ENCODE results near the gene LMBR1.
"Not testable (repeated sequence)": the region's sequence is repeated elsewhere in the genome, so short reads cannot be mapped to it uniquely, and the experiment has no call there.

LMBR1 gene

GRCh38 chr7:156656598-156656997 is 236.4 kb downstream of the LMBR1 start:
- no peaks in the 10 kb centered on the region for H3K9me3 ChIP-seq (ENCODE audit: control insufficient read depth in 1 of 2, low read length in 2 of 2)
- no peak overlapping the region for H3K27ac ChIP-seq (ENCODE audit: low read depth, low read length)
- no peaks in the 10 kb centered on the region for H3K4me1 ChIP-seq (ENCODE audit: control insufficient read depth in 1 of 2, insufficient read depth in 2 of 2, low read length in 2 of 2)
- H3K27me3 ChIP-seq (ENCODE audit: control insufficient read depth in 1 of 2, insufficient read depth in 2 of 2, low read length in 2 of 2), result no peaks in the 10 kb centered on the region
- H3K4me3 ChIP-seq (ENCODE audit: low read depth in 1 of 2, low read length in 2 of 2), result no peak overlapping the region
- H3K9ac ChIP-seq (ENCODE audit: low read depth in 1 of 2, low read length in 2 of 2), result no peak overlapping the region
- H3K36me3 ChIP-seq (ENCODE audit: control insufficient read depth in 1 of 2, insufficient read depth in 2 of 2, low read length in 2 of 2), result no peaks in the 10 kb centered on the region

- Histone ChIP-seq H3K27me3 (ENCODE audit: control insufficient read depth in 1 of 2, insufficient read depth in 2 of 2, low read length in 2 of 2) (no peaks in the 10 kb centered on the region), H3K4me1 (ENCODE audit: control insufficient read depth in 1 of 2, insufficient read depth in 2 of 2, low read length in 2 of 2) (no peaks in the 10 kb centered on the region), H3K36me3 (ENCODE audit: control insufficient read depth in 1 of 2, insufficient read depth in 2 of 2, low read length in 2 of 2) (no peaks in the 10 kb centered on the region), H3K9ac (ENCODE audit: low read depth in 1 of 2, low read length in 2 of 2) (no peak overlapping the region), H3K4me3 (ENCODE audit: low read depth in 1 of 2, low read length in 2 of 2) (no peak overlapping the region), H3K9me3 (ENCODE audit: control insufficient read depth in 1 of 2, low read length in 2 of 2) (no peaks in the 10 kb centered on the region), H3K27ac (ENCODE audit: low read depth, low read length) (no peak overlapping the region)
Measured at GRCh38 chr7:156655983-156656382, 237.0 kb downstream of the LMBR1 start.

- H3K4me1 ChIP-seq (ENCODE audit: control insufficient read depth in 1 of 2, insufficient read depth in 2 of 2, low read length in 2 of 2), result no peaks in the 10 kb centered on the region
- H3K27ac ChIP-seq (ENCODE audit: low read depth, low read length), result no peak overlapping the region
- H3K27me3 ChIP-seq (ENCODE audit: control insufficient read depth in 1 of 2, insufficient read depth in 2 of 2, low read length in 2 of 2), result no peaks in the 10 kb centered on the region
- H3K4me3 ChIP-seq (ENCODE audit: low read depth in 1 of 2, low read length in 2 of 2), result no peak overlapping the region
- no peak overlapping the region for H3K9ac ChIP-seq (ENCODE audit: low read depth in 1 of 2, low read length in 2 of 2)
- H3K9me3 ChIP-seq (ENCODE audit: control insufficient read depth in 1 of 2, low read length in 2 of 2), result no peaks in the 10 kb centered on the region
- H3K36me3 ChIP-seq (ENCODE audit: control insufficient read depth in 1 of 2, insufficient read depth in 2 of 2, low read length in 2 of 2), result no peaks in the 10 kb centered on the region
Measured at GRCh38 chr7:156655251-156655650, 237.7 kb downstream of the LMBR1 start.

- Histone ChIP-seq H3K27me3 (ENCODE audit: control insufficient read depth in 1 of 2, insufficient read depth in 2 of 2, low read length in 2 of 2) (no peaks in the 10 kb centered on the region), H3K36me3 (ENCODE audit: control insufficient read depth in 1 of 2, insufficient read depth in 2 of 2, low read length in 2 of 2) (no peaks in the 10 kb centered on the region), H3K9ac (ENCODE audit: low read depth in 1 of 2, low read length in 2 of 2) (no peak overlapping the region), H3K9me3 (ENCODE audit: control insufficient read depth in 1 of 2, low read length in 2 of 2) (no peaks in the 10 kb centered on the region), H3K4me1 (ENCODE audit: control insufficient read depth in 1 of 2, insufficient read depth in 2 of 2, low read length in 2 of 2) (no peaks in the 10 kb centered on the region), H3K4me3 (ENCODE audit: low read depth in 1 of 2, low read length in 2 of 2) (no peak overlapping the region), H3K27ac (ENCODE audit: low read depth, low read length) (no peak overlapping the region)
Measured at GRCh38 chr7:156654511-156655234, 238.3 kb downstream of the LMBR1 start.

GRCh38 chr7:156652886-156653568 is 240.0 kb downstream of the LMBR1 start:
- Histone ChIP-seq H3K9ac (ENCODE audit: low read depth in 1 of 2, low read length in 2 of 2) (no peak overlapping the region), H3K4me3 (ENCODE audit: low read depth in 1 of 2, low read length in 2 of 2) (no peak overlapping the region), H3K4me1 (ENCODE audit: control insufficient read depth in 1 of 2, insufficient read depth in 2 of 2, low read length in 2 of 2) (no peaks in the 10 kb centered on the region), H3K27me3 (ENCODE audit: control insufficient read depth in 1 of 2, insufficient read depth in 2 of 2, low read length in 2 of 2) (no peaks in the 10 kb centered on the region), H3K36me3 (ENCODE audit: control insufficient read depth in 1 of 2, insufficient read depth in 2 of 2, low read length in 2 of 2) (no peaks in the 10 kb centered on the region), H3K9me3 (ENCODE audit: control insufficient read depth in 1 of 2, low read length in 2 of 2) (no peaks in the 10 kb centered on the region), H3K27ac (ENCODE audit: low read depth, low read length) (no peak overlapping the region)

GRCh38 chr7:156651474-156651873 is 241.5 kb downstream of the LMBR1 start:
- H3K4me3 ChIP-seq (ENCODE audit: low read depth in 1 of 2, low read length in 2 of 2), result no peak overlapping the region
- no peaks in the 10 kb centered on the region for H3K9me3 ChIP-seq (ENCODE audit: control insufficient read depth in 1 of 2, low read length in 2 of 2)
- no peak overlapping the region for H3K27ac ChIP-seq (ENCODE audit: low read depth, low read length)
- no peak overlapping the region for H3K9ac ChIP-seq (ENCODE audit: low read depth in 1 of 2, low read length in 2 of 2)
- H3K27me3 ChIP-seq (ENCODE audit: control insufficient read depth in 1 of 2, insufficient read depth in 2 of 2, low read length in 2 of 2), result no peaks in the 10 kb centered on the region
- no peaks in the 10 kb centered on the region for H3K36me3 ChIP-seq (ENCODE audit: control insufficient read depth in 1 of 2, insufficient read depth in 2 of 2, low read length in 2 of 2)
- no peaks in the 10 kb centered on the region for H3K4me1 ChIP-seq (ENCODE audit: control insufficient read depth in 1 of 2, insufficient read depth in 2 of 2, low read length in 2 of 2)

GRCh38 chr7:156650042-156650441 is 242.9 kb downstream of the LMBR1 start:
- Histone ChIP-seq H3K9ac (ENCODE audit: low read depth in 1 of 2, low read length in 2 of 2) (no peak overlapping the region), H3K9me3 (ENCODE audit: control insufficient read depth in 1 of 2, low read length in 2 of 2) (no peaks in the 10 kb centered on the region), H3K4me3 (ENCODE audit: low read depth in 1 of 2, low read length in 2 of 2) (no peak overlapping the region), H3K36me3 (ENCODE audit: control insufficient read depth in 1 of 2, insufficient read depth in 2 of 2, low read length in 2 of 2) (no peaks in the 10 kb centered on the region), H3K27me3 (ENCODE audit: control insufficient read depth in 1 of 2, insufficient read depth in 2 of 2, low read length in 2 of 2) (no peaks in the 10 kb centered on the region), H3K27ac (ENCODE audit: low read depth, low read length) (no peak overlapping the region), H3K4me1 (ENCODE audit: control insufficient read depth in 1 of 2, insufficient read depth in 2 of 2, low read length in 2 of 2) (no peaks in the 10 kb centered on the region)

GRCh38 chr7:156647330-156647729 is 245.7 kb downstream of the LMBR1 start:
- H3K4me1 ChIP-seq (ENCODE audit: control insufficient read depth in 1 of 2, insufficient read depth in 2 of 2, low read length in 2 of 2); H3K9me3 ChIP-seq (ENCODE audit: control insufficient read depth in 1 of 2, low read length in 2 of 2); H3K36me3 ChIP-seq (ENCODE audit: control insufficient read depth in 1 of 2, insufficient read depth in 2 of 2, low read length in 2 of 2); H3K4me3 ChIP-seq (ENCODE audit: low read depth in 1 of 2, low read length in 2 of 2); H3K27me3 ChIP-seq (ENCODE audit: control insufficient read depth in 1 of 2, insufficient read depth in 2 of 2, low read length in 2 of 2); H3K27ac ChIP-seq (ENCODE audit: low read depth, low read length); H3K9ac ChIP-seq (ENCODE audit: low read depth in 1 of 2, low read length in 2 of 2): not testable (repeated sequence)

- H3K27me3 ChIP-seq (ENCODE audit: control insufficient read depth in 1 of 2, insufficient read depth in 2 of 2, low read length in 2 of 2), result no peaks in the 10 kb centered on the region
- H3K36me3 ChIP-seq (ENCODE audit: control insufficient read depth in 1 of 2, insufficient read depth in 2 of 2, low read length in 2 of 2), result no peaks in the 10 kb centered on the region
- H3K27ac ChIP-seq (ENCODE audit: low read depth, low read length), result no peak overlapping the region
- H3K4me1 ChIP-seq (ENCODE audit: control insufficient read depth in 1 of 2, insufficient read depth in 2 of 2, low read length in 2 of 2), result peaks cover 8 to 10% of the 10 kb centered on the region in 2 donors
- H3K9ac ChIP-seq (ENCODE audit: low read depth in 1 of 2, low read length in 2 of 2), result no peak overlapping the region
- no peak overlapping the region for H3K4me3 ChIP-seq (ENCODE audit: low read depth in 1 of 2, low read length in 2 of 2)
- no peaks in the 10 kb centered on the region for H3K9me3 ChIP-seq (ENCODE audit: control insufficient read depth in 1 of 2, low read length in 2 of 2)
Measured at GRCh38 chr7:156642306-156643045, 250.5 kb downstream of the LMBR1 start.

- Histone ChIP-seq H3K27ac (ENCODE audit: low read depth, low read length) (peak overlapping the region; percentile 59), H3K9me3 (ENCODE audit: control insufficient read depth in 1 of 2, low read length in 2 of 2) (no peaks in the 10 kb centered on the region), H3K27me3 (ENCODE audit: control insufficient read depth in 1 of 2, insufficient read depth in 2 of 2, low read length in 2 of 2) (no peaks in the 10 kb centered on the region), H3K4me1 (ENCODE audit: control insufficient read depth in 1 of 2, insufficient read depth in 2 of 2, low read length in 2 of 2) (peaks cover 8 to 10% of the 10 kb centered on the region in 2 donors), H3K4me3 (ENCODE audit: low read depth in 1 of 2, low read length in 2 of 2) (peak overlapping the region; percentile 82 to 91), H3K9ac (ENCODE audit: low read depth in 1 of 2, low read length in 2 of 2) (peak overlapping the region; percentile 78 to 85), H3K36me3 (ENCODE audit: control insufficient read depth in 1 of 2, insufficient read depth in 2 of 2, low read length in 2 of 2) (no peaks in the 10 kb centered on the region)
Measured at GRCh38 chr7:156640949-156641485, 252.0 kb downstream of the LMBR1 start.
